ENCODE data around the gene CTNNBIP1. TPM values are rescaled to one million over a fixed set of nuclear protein-coding genes. Genes with fewer than 3 reads are reported as not detected.

The CTNNBIP1 gene
- total RNA-seq, 1 experiment from 2014 or later, result 31.3 TPM

DNA sequence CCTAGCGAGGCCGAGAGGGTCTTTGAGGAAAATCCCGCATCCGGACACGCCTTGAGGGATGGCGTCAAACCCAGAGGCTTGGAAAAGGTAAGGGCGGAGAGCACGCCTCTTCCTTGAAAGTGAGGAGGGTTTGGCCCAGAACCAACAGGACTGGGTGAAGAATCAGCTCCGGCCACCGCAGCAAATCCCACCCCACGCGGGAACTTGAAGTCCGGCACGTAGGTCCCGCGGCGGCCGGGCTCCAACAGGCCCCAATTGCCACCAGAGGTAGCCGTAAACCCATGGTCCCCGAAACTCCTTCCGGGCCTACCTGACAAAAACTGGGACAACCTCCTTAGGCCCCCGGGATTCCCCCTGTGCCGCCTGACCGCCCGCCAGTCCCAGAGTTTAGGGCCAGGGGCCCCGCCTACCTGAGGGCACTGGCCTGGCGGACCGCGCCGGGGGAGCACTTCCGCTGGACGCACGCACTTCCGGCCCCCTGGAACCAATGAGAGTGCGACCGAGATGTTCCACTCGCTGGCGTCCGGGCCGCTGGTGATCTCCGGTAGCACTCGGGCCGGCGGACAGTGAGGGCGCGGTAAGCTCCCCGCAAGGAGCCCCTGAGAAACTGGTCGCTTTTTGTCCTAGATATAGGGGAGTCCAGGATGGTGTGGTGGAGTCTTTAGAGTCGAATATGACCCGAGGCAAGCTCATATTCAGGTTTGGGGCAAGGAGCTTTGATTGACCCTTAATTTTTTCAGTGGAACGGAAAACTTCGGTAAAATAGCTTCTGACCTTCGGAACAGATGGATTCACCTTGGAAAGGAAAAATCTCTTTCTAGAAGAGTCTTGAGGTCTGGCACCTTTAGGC lies 33.1 kb upstream of the CTNNBIP1 start, which contains the start of the genes LZIC and NMNAT1 (continued):
- TF ChIP-seq, protein P1, sequence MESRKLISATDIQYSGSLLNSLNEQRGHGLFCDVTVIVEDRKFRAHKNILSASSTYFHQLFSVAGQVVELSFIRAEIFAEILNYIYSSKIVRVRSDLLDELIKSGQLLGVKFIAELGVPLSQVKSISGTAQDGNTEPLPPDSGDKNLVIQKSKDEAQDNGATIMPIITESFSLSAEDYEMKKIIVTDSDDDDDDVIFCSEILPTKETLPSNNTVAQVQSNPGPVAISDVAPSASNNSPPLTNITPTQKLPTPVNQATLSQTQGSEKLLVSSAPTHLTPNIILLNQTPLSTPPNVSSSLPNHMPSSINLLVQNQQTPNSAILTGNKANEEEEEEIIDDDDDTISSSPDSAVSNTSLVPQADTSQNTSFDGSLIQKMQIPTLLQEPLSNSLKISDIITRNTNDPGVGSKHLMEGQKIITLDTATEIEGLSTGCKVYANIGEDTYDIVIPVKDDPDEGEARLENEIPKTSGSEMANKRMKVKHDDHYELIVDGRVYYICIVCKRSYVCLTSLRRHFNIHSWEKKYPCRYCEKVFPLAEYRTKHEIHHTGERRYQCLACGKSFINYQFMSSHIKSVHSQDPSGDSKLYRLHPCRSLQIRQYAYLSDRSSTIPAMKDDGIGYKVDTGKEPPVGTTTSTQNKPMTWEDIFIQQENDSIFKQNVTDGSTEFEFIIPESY (IDR thresholded peaks at IDR 0.05; ENCODE audit: extremely low read depth, insufficient replicate concordance, low read length), result peak; percentile 44
- TF ChIP-seq POLR2A (IDR thresholded peaks at IDR 0.05; ENCODE audit: borderline replicate concordance, extremely low read depth, insufficient read depth, insufficient read length) (peak; percentile 88), POLR2AphosphoS5 (IDR thresholded peaks at IDR 0.05; ENCODE audit: low read depth, low read length) (peak; percentile 90), JUND (IDR thresholded peaks at IDR 0.05) (no peak), CEBPB (IDR thresholded peaks at IDR 0.05; ENCODE audit: low read depth) (no peak), EGR1 (IDR thresholded peaks at IDR 0.05; ENCODE audit: low read depth) (peak; percentile 55; the same call in 1 of the 2 replicates), ZNF274 (IDR thresholded peaks at IDR 0.05; ENCODE audit: low read depth, low read length) (no peak), SP1 (IDR thresholded peaks at IDR 0.05; ENCODE audit: low read depth) (peak; percentile 92), EZH2 (IDR thresholded peaks at IDR 0.05) (no peak), FOSL1 (IDR thresholded peaks at IDR 0.05; ENCODE audit: low read depth) (no peak; the same call in 1 of the 2 replicates), TCF7L2 (IDR thresholded peaks at IDR 0.05; ENCODE audit: borderline replicate concordance, extremely low read depth, insufficient read depth, insufficient read length) (peak; percentile 40)
- TF ChIP-seq, protein P2, sequence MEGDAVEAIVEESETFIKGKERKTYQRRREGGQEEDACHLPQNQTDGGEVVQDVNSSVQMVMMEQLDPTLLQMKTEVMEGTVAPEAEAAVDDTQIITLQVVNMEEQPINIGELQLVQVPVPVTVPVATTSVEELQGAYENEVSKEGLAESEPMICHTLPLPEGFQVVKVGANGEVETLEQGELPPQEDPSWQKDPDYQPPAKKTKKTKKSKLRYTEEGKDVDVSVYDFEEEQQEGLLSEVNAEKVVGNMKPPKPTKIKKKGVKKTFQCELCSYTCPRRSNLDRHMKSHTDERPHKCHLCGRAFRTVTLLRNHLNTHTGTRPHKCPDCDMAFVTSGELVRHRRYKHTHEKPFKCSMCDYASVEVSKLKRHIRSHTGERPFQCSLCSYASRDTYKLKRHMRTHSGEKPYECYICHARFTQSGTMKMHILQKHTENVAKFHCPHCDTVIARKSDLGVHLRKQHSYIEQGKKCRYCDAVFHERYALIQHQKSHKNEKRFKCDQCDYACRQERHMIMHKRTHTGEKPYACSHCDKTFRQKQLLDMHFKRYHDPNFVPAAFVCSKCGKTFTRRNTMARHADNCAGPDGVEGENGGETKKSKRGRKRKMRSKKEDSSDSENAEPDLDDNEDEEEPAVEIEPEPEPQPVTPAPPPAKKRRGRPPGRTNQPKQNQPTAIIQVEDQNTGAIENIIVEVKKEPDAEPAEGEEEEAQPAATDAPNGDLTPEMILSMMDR (IDR thresholded peaks at IDR 0.05 in 2 of 3, conservative IDR thresholded peaks at IDR 0.05 in 1 of 3; ENCODE audit: borderline replicate concordance in 1 of 3, insufficient read depth in 1 of 3, low read depth in 2 of 3, low read length in 2 of 3), result no peak

All from HCT116 (cell line).